Skeletal muscle satellite cell (primary cell): Measurements from ENCODE around the gene SLC8A2.
A peak's percentile ranks its signal among the peaks of the same experiment; 100 is the strongest.

Source experiments
- H3K27me3 ChIP-seq: 2 replicates; pipeline ENCODE4 v1.7.0; 2013; ENCODE audit warnings: low read length; ENCODE audit not compliant: control insufficient read depth, insufficient read depth
- H3K36me3 ChIP-seq: 2 replicates; pipeline ENCODE4 v1.7.0; 2013; ENCODE audit warnings: mild to moderate bottlenecking, control low read depth, low read length; ENCODE audit not compliant: insufficient read depth
- H3K4me1 ChIP-seq: 2 replicates; pipeline ENCODE4 v1.7.0; 2013; ENCODE audit warnings: low read length; ENCODE audit not compliant: control insufficient read depth, insufficient read depth
- H3K4me2 ChIP-seq: 2 replicates; pipeline ENCODE4 v1.7.0; 2013; ENCODE audit warnings: mild to moderate bottlenecking, low read length
- H3K4me3 ChIP-seq: 2 replicates; pipeline ENCODE4 v1.7.0; 2013; ENCODE audit warnings: low read length
- H3K9ac ChIP-seq: 2 replicates; pipeline ENCODE4 v1.7.0; 2013; ENCODE audit warnings: mild to moderate bottlenecking, low read depth, low read length, moderate library complexity
- H3K9me3 ChIP-seq: replicated peaks from 2 replicates; pipeline ENCODE4 v1.7.0; 2013; ENCODE audit warnings: mild to moderate bottlenecking, control low read depth, low read length

SLC8A2 gene

GRCh38 chr19:47467914-47468313, 3.8 kb downstream of the SLC8A2 start:
- no peak overlapping the region for H3K9ac ChIP-seq
- no peaks in the 10 kb centered on the region for H3K36me3 ChIP-seq
- H3K4me1 ChIP-seq, result no peaks in the 10 kb centered on the region
- H3K9me3 ChIP-seq, result no peaks in the 10 kb centered on the region
- H3K27me3 ChIP-seq, result peaks cover 77% of the 10 kb centered on the region
- H3K4me3 ChIP-seq, result no peak overlapping the region
- H3K4me2 ChIP-seq, result no peak overlapping the region

GRCh38 chr19:47465957-47466356, 5.7 kb downstream of the SLC8A2 start:
- no peaks in the 10 kb centered on the region for H3K36me3 ChIP-seq
- H3K4me1 ChIP-seq, result no peaks in the 10 kb centered on the region
- no peak overlapping the region for H3K4me2 ChIP-seq

GRCh38 chr19:47464675-47465419, 6.8 kb downstream of the SLC8A2 start:
- Histone ChIP-seq H3K4me3 (no peak overlapping the region), H3K4me1 (no peaks in the 10 kb centered on the region), H3K27me3 (peaks cover 69% of the 10 kb centered on the region), H3K9me3 (no peaks in the 10 kb centered on the region), H3K4me2 (no peak overlapping the region), H3K9ac (no peak overlapping the region), H3K36me3 (no peaks in the 10 kb centered on the region)

More at GRCh38 chr19:47465957-47466356, 5.7 kb downstream of the SLC8A2 start:
- Histone ChIP-seq H3K27me3 (peaks cover 76% of the 10 kb centered on the region), H3K9me3 (no peaks in the 10 kb centered on the region), H3K9ac (no peak overlapping the region), H3K4me3 (no peak overlapping the region)

- H3K27me3 ChIP-seq, result peaks cover 68% of the 10 kb centered on the region
- no peak overlapping the region for H3K9ac ChIP-seq
These were observed 9.8 kb downstream of the SLC8A2 start for GRCh38 chr19:47461876-47462275.

GRCh38 chr19:47459477-47459876, 12.2 kb downstream of the SLC8A2 start:
- Histone ChIP-seq H3K27me3 (peaks cover 73% of the 10 kb centered on the region), H3K9ac (no peak overlapping the region), H3K9me3 (peaks cover 21% of the 10 kb centered on the region), H3K4me3 (no peak overlapping the region), H3K4me1 (no peaks in the 10 kb centered on the region), H3K36me3 (no peaks in the 10 kb centered on the region), H3K4me2 (no peak overlapping the region)

More at GRCh38 chr19:47461876-47462275, 9.8 kb downstream of the SLC8A2 start:
- Histone ChIP-seq H3K4me2 (no peak overlapping the region), H3K4me3 (no peak overlapping the region), H3K9me3 (peaks cover 2% of the 10 kb centered on the region), H3K4me1 (no peaks in the 10 kb centered on the region), H3K36me3 (no peaks in the 10 kb centered on the region)

- H3K4me2 ChIP-seq, result no peak overlapping the region
- H3K4me1 ChIP-seq, result no peaks in the 10 kb centered on the region
- no peaks in the 10 kb centered on the region for H3K36me3 ChIP-seq
- no peak overlapping the region for H3K9ac ChIP-seq
- peaks cover 69% of the 10 kb centered on the region for H3K27me3 ChIP-seq
- H3K9me3 ChIP-seq, result peaks cover 21% of the 10 kb centered on the region
- H3K4me3 ChIP-seq, result no peak overlapping the region
These were observed 13.0 kb downstream of the SLC8A2 start for GRCh38 chr19:47458672-47459071.

- H3K9me3 ChIP-seq, result peaks cover 21% of the 10 kb centered on the region
- H3K27me3 ChIP-seq, result peaks cover 74% of the 10 kb centered on the region
- peak overlapping the region; percentile 37 for H3K4me2 ChIP-seq
- no peaks in the 10 kb centered on the region for H3K36me3 ChIP-seq
- H3K4me1 ChIP-seq, result no peaks in the 10 kb centered on the region
- no peak overlapping the region for H3K4me3 ChIP-seq
- no peak overlapping the region for H3K9ac ChIP-seq
These were observed 14.8 kb downstream of the SLC8A2 start for GRCh38 chr19:47456721-47457474.

- H3K36me3 ChIP-seq, result no peaks in the 10 kb centered on the region
- peaks cover 9% of the 10 kb centered on the region for H3K4me1 ChIP-seq
- peaks cover 5% of the 10 kb centered on the region for H3K9me3 ChIP-seq
- H3K27me3 ChIP-seq, result peaks cover 73% of the 10 kb centered on the region
- no peak overlapping the region for H3K9ac ChIP-seq
- no peak overlapping the region for H3K4me3 ChIP-seq
- no peak overlapping the region for H3K4me2 ChIP-seq
These were observed 21.2 kb downstream of the SLC8A2 start for GRCh38 chr19:47450478-47450877.

- no peak overlapping the region for H3K4me3 ChIP-seq
- H3K27me3 ChIP-seq, result peaks cover 79% of the 10 kb centered on the region
- peaks cover 9% of the 10 kb centered on the region for H3K4me1 ChIP-seq
- H3K36me3 ChIP-seq, result no peaks in the 10 kb centered on the region
- H3K4me2 ChIP-seq, result no peak overlapping the region
- no peak overlapping the region for H3K9ac ChIP-seq
- no peaks in the 10 kb centered on the region for H3K9me3 ChIP-seq
These were observed 23.3 kb downstream of the SLC8A2 start for GRCh38 chr19:47448360-47448727.

GRCh38 chr19:47447470-47448359, 24.0 kb downstream of the SLC8A2 start:
- Histone ChIP-seq H3K27me3 (peaks cover 79% of the 10 kb centered on the region), H3K4me3 (no peak overlapping the region), H3K36me3 (no peaks in the 10 kb centered on the region), H3K4me2 (peak overlapping the region; percentile 59), H3K4me1 (peaks cover 9% of the 10 kb centered on the region), H3K9me3 (no peaks in the 10 kb centered on the region), H3K9ac (no peak overlapping the region)
